Small intestine (tissue), 7 donors: ENCODE data around the gene CCDC106. TPM values are rescaled to one million over a fixed set of nuclear protein-coding genes. Genes with fewer than 3 reads are reported as not detected.

Experiments
- DNase-seq, 2 donors: peaks; one replicate each; pipeline versions ENCODE4 v3.0.0 to v3.0.0-alpha.2; 2013
- FAIRE-seq: peaks from 2 replicates; lab custom pipeline; 2012; peaks lifted over from hg19 to GRCh38; lab: Jason Lieb, UNC
- H3K27ac ChIP-seq, 3 donors: one replicate each; pipeline ENCODE4 v1.5.1; 2013; ENCODE audit warnings: low read length in 2 of 3, mild to moderate bottlenecking in 2 of 3, control low read depth in 1 of 3, inconsistent platforms in 1 of 3, low read depth in 1 of 3, moderate library complexity in 1 of 3
- H3K27me3 ChIP-seq, 3 donors: one replicate each; pipeline ENCODE4 v1.6.1; 2013; ENCODE audit warnings: low read length in 3 of 3, inconsistent platforms in 1 of 3; ENCODE audit not compliant: control insufficient read depth in 3 of 3, insufficient read depth in 3 of 3
- H3K36me3 ChIP-seq, 3 donors: one replicate each; pipeline ENCODE4 v1.6.1; 2013; ENCODE audit warnings: low read length in 3 of 3, inconsistent platforms in 1 of 3, low read depth in 1 of 3, mild to moderate bottlenecking in 1 of 3, moderate library complexity in 1 of 3; ENCODE audit not compliant: control insufficient read depth in 3 of 3, insufficient read depth in 2 of 3
- H3K4me1 ChIP-seq, 3 donors: one replicate each; pipeline ENCODE4 v1.6.1; 2013; ENCODE audit warnings: low read length in 2 of 3, inconsistent platforms in 1 of 3, low read depth in 1 of 3, mild to moderate bottlenecking in 1 of 3, moderate library complexity in 1 of 3; ENCODE audit not compliant: control insufficient read depth in 3 of 3, insufficient read depth in 2 of 3
- H3K4me3 ChIP-seq, 3 donors: one replicate each; pipeline ENCODE4 v1.5.1; 2013; ENCODE audit warnings: low read length in 3 of 3, control low read depth in 1 of 3, inconsistent platforms in 1 of 3, low read depth in 1 of 3, mild to moderate bottlenecking in 1 of 3, moderate library complexity in 1 of 3
- H3K9me3 ChIP-seq, 2 donors: one replicate each; pipeline ENCODE4 v1.6.1; 2013; ENCODE audit warnings: low read depth in 1 of 2, low read length in 1 of 2; ENCODE audit not compliant: control insufficient read depth in 2 of 2, insufficient read depth in 1 of 2
- WGBS, 3 donors: extraction: QIAGEN DNeasy Blood & Tissue Kit; methylation state at CpG; one replicate each; pipeline ENCODE4 v1.1.7; 2013; 5-methylcytosine and 5-hydroxymethylcytosine counted together
- polyA plus RNA-seq, 4 donors: library from polyadenylated mRNA; stranded (reverse) in 3 of 4; unstranded in 1 of 4; fragments of 200-250 nt in 3 of 4; fragments of 120-200 nt in 1 of 4; gene quantifications; one replicate each; pipeline versions ENCODE4 v1.2.1 to v1.2.3, GENCODE V29; 2013
- donor health status: healthy with polysubstance abuse.
- donor health status: control.
- donor health status: control.
- donor health status: Bipolar disorder and iron deficiency.
- donor health status: healthy.

Gene CCDC106
- polyA plus RNA-seq, 4 donors, result 2.5 to 12.1 (median 5.6) TPM

DNA sequence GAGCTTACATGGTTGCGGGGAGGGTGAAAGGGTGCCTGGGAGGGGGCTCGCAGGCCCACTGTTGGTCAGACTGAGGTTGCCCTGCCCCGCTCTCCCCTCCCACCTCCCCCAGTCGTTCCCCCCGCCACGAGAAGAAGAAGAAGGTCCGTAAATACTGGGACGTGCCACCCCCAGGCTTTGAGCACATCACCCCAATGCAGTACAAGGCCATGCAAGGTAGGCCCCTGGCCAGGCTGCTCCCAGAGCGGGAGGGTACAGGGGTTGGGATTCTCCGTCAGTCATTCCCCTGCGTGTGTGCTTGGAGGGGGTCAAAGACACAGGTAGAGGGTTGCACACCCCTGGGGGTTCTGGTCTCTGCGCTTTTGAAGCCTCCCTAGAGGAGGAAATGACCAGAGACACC is 12.4 kb downstream of the CCDC106 start:
- peaks cover 6 to 15% (median 7%) of the 10 kb centered on the region in 3 donors for H3K4me1 ChIP-seq
- FAIRE-seq (no peak), DNase-seq (no peak)
- H3K9me3 ChIP-seq, result no peaks in the 10 kb centered on the region
- no peaks in the 10 kb centered on the region for H3K27me3 ChIP-seq
- 84 to 91% (median 88%) methylated on average over 12 of the region's 12 CpGs for WGBS, 3 donors
- peaks cover 33 to 79% (median 35%) of the 10 kb centered on the region in 3 donors for H3K36me3 ChIP-seq
- H3K27ac ChIP-seq, result no peak overlapping the region
- no peak overlapping the region for H3K4me3 ChIP-seq

DNA sequence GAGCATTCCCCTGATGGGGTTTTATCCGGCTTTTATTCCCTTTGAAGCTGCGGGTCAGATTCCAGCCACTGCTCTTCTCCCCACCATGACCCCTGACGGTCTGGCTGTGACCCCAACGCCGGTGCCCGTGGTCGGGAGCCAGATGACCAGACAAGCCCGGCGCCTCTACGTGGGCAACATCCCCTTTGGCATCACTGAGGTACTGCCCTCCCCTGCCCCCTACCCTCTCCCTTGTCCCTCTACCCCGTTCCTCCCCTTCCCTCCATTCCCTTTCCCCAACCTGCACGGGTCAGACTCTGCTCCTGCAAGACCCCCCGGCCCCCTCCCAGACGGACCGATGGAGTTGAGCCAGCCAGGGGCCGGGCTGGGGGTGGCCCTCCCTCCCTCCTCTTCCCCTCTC is 13.0 kb downstream of the CCDC106 start:
- DNase-seq (no peak), FAIRE-seq (no peak)
- 75 to 82% (median 79%) methylated on average over 16 of the region's 16 CpGs for WGBS, 3 donors
- Histone ChIP-seq H3K9me3 (no peaks in the 10 kb centered on the region), H3K4me3 (no peak overlapping the region), H3K27me3 (no peaks in the 10 kb centered on the region), H3K36me3 (peaks cover 35 to 85% (median 36%) of the 10 kb centered on the region in 3 donors), H3K4me1 (peaks cover 6 to 15% (median 7%) of the 10 kb centered on the region in 3 donors), H3K27ac (no peak overlapping the region)

DNA sequence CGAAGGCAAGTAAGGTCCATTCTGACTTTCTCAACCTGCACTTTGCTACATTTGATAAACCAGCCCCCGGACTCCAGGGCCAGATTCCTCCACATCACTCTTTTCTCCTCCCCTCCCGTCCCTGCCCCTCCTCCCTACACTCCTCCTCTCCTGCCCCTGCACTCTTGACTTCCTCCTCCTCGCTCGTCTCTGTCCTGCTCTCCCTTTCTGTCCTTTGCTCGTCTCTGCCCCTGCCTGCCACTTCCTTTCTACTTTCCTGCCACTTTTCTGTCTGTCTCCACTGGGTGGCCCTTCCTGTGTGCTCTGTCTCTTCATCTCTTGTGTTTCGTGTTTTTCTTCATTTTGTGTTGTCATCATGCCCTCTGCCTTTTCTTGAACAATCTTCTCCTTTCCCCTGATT is 13.8 kb downstream of the CCDC106 start:
- Histone ChIP-seq H3K4me3 (no peak overlapping the region), H3K27me3 (no peaks in the 10 kb centered on the region), H3K36me3 (peaks cover 38 to 93% (median 42%) of the 10 kb centered on the region in 3 donors), H3K4me1 (peaks cover 2 to 17% (median 8%) of the 10 kb centered on the region in 3 donors), H3K27ac (no peak overlapping the region), H3K9me3 (no peaks in the 10 kb centered on the region)
- 67 to 73% (median 70%) methylated on average over 7 of the region's 7 CpGs for WGBS, 3 donors
- no peak for FAIRE-seq
- DNase-seq, result no peak

DNA sequence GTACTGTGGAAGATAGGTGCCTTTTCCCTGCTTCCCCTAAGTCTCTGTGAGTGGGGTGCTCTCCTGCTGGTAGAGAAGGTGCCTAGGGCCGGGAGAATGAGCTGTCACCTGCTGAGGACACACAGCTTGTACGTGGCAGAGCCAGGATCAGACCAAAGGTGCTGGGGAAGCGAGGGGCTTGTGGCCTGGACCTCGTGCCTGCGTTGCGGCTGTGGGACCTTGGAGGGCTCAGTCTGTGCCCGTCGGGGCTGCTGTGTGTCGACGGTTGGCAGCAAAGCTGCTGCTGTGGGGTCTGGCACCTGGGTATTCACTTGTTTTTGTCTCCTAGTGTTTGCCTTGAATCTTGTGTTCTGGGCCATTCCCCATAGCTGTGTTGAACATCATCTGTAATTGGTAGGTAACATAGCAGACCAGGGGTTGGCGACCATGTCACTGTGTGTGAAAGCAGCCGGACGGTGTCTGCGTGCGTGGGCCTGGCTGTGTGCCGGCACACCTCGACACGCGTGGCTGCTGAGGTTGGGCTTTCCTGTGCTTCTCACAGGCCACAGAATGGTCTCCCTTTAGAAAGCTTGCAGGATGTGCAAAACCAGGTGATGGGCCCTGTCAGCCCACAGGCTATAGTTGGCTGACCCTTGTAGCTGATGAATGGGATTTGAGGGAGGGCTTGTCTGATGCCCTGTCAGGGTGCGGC is 16.0 kb downstream of the CCDC106 start:
- Histone ChIP-seq H3K4me1 (peaks cover 2 to 22% (median 6%) of the 10 kb centered on the region in 3 donors), H3K36me3 (peaks cover 45 to 97% (median 47%) of the 10 kb centered on the region in 3 donors), H3K4me3 (no peak overlapping the region), H3K27ac (no peak overlapping the region), H3K27me3 (no peaks in the 10 kb centered on the region), H3K9me3 (no peaks in the 10 kb centered on the region)
- FAIRE-seq (no peak), DNase-seq (no peak)
- WGBS, 3 donors, result 92% methylated on average over 20 of the region's 20 CpGs

DNA sequence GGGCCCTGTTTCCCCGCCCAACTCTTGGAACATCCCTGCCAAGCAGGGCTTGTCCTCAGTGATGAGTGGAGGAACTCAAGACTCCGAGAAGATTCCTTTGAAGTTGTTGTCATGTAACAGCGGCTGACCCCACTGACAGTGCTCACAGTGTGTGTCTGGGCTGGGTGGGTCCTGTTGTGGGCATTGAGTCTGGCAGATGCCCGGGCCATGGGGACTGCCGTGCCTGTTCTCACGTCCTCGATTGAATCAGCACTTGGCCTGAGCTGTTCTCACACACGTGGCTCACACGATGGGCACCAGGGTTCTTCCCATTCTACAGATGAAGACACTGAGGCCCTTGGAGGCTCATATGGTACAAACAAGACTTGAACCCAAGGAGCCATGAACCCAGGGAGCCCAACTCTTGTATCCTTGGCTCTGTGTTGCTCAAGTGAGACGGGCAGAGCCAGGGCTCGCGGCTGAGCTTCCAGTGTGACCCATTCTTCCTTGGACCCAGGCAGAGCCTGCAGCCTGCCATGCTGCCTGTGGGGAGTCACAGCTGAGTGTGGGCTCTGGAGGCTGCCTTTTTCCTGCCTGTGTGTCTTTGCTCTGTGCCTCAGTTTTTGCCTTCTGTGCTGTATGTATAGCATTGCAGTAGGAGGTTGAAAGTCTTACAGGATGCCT is 18.5 kb downstream of the CCDC106 start:
- H3K4me1 ChIP-seq, result peaks cover 2 to 26% (median 6%) of the 10 kb centered on the region in 3 donors
- WGBS, 3 donors, result 81 to 86% (median 85%) methylated on average over 12 of the region's 12 CpGs
- H3K4me3 ChIP-seq, result no peak overlapping the region
- H3K9me3 ChIP-seq, result no peaks in the 10 kb centered on the region
- H3K36me3 ChIP-seq, result peaks cover 44 to 95% (median 52%) of the 10 kb centered on the region in 3 donors
- no peak for FAIRE-seq
- no peaks in the 10 kb centered on the region for H3K27me3 ChIP-seq
- peak overlapping the region in 2 of 3 donors; percentile 67 to 73 for H3K27ac ChIP-seq
- no peak for DNase-seq

DNA sequence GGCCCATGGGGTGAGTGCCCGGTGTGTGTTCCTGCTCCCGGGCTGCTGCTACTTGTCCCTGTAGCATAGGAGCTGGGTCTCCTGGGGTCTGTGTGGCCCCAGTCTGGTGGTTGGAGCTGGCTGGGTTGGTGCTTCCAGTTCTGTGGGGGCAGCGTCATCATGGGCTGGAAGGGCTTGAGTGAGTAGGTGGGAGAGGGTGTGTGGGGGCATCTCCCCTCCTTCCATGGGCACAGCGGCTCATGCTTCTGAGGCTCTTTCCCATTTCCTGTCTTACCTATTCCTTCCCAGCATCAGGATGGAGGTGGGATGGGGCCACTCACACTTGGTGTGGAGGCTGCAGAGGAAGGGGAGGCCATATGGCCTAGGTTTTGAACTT is 19.0 kb downstream of the CCDC106 start:
- FAIRE-seq (no peak), DNase-seq (no peak)
- WGBS, 3 donors, result 78 to 96% (median 93%) methylated on average over 4 of the region's 4 CpGs

DNA sequence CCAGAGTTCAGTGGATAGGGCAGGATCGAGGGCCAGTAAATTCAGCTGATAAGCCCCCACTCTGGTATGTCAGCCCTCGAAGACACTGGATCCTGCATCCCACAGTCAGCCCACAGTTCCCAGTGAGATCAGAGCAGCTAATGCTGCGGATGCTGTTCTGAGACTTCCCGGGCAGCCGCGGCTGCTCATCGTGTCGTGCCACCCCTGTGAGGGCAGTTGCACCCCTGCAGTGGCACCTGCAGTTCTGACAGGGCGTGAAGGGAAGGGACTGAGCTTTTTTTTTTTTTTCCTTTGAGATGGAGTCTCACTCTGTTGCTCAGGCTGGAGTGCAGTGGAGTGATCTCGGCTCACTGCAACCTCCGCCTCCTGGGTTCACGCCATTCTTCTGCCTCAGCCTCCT is 19.5 kb downstream of the CCDC106 start:
- peaks cover 2 to 26% (median 6%) of the 10 kb centered on the region in 3 donors for H3K4me1 ChIP-seq
- no peaks in the 10 kb centered on the region for H3K9me3 ChIP-seq
- no peaks in the 10 kb centered on the region for H3K27me3 ChIP-seq
- H3K4me3 ChIP-seq, result no peak overlapping the region
- peak overlapping the region; percentile 46 to 73 (median 67) for H3K27ac ChIP-seq
- 21 to 71% (median 47%) methylated on average over 12 of the region's 12 CpGs for WGBS, 3 donors
- no peak for DNase-seq
- peaks cover 39 to 91% (median 47%) of the 10 kb centered on the region in 3 donors for H3K36me3 ChIP-seq
- no peak for FAIRE-seq

More for the DNA sequence above, 19.0 kb downstream of the CCDC106 start:
- H3K9me3 ChIP-seq, result no peaks in the 10 kb centered on the region
- H3K27me3 ChIP-seq, result no peaks in the 10 kb centered on the region
- H3K4me3 ChIP-seq, result no peak overlapping the region
- H3K27ac ChIP-seq, result peak overlapping the region; percentile 46 to 73 (median 67)
- H3K4me1 ChIP-seq, result peaks cover 2 to 26% (median 6%) of the 10 kb centered on the region in 3 donors
- peaks cover 40 to 93% (median 47%) of the 10 kb centered on the region in 3 donors for H3K36me3 ChIP-seq

DNA sequence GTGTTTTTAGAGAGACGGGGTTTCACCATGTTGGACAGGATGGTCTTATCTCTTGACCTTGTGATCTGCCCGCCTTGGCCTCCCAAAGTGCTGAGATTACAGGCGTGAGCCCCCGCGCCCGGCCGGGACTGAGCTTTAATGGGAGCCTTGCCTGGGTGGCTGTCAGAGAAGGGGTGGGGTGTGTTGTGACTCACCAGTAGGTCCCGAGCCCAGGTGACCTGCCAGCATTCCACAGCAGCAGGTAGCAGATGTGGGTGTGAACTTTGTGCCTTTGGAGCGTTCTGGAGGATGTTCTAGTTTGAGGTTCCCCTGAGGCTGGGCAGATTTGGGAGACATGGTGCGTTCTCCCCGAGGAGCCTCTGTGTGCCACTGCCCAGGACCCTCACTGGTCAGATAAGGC is 19.9 kb downstream of the CCDC106 start:
- Histone ChIP-seq H3K4me1 (peaks cover 2 to 26% (median 6%) of the 10 kb centered on the region in 3 donors), H3K9me3 (no peaks in the 10 kb centered on the region), H3K27me3 (no peaks in the 10 kb centered on the region), H3K4me3 (no peak overlapping the region), H3K36me3 (peaks cover 35 to 89% (median 43%) of the 10 kb centered on the region in 3 donors), H3K27ac (peak overlapping the region; percentile 46 to 74 (median 67))
- peak; percentile 81 to 93 for DNase-seq
- WGBS, 3 donors, result 17 to 63% (median 32%) methylated on average over 11 of the region's 11 CpGs
- FAIRE-seq, result no peak
